SK-N-SH (cell line): ENCODE results near the gene CNST.

Source experiments
- EP300 ChIP-seq, 2 experiments: IDR thresholded peaks; 2 replicates each; pipeline versions ENCODE4 v1.4.0 to v1.6.1; 2012; ENCODE audit warnings: borderline replicate concordance in 1 of 2, low read depth in 1 of 2, low read length in 1 of 2
- FOXJ3 ChIP-seq: sonication (generic); formaldehyde crosslinking; IDR thresholded peaks from 2 replicates; pipeline ENCODE4 v1.5.1; 2020; ENCODE audit warnings: mild to moderate bottlenecking, missing genetic modification reagents
- MXI1 ChIP-seq: IDR thresholded peaks from 2 replicates; pipeline ENCODE4 v1.6.1; 2012; ENCODE audit warnings: mild to moderate bottlenecking, low read depth, low read length, improper control_type of control experiment
- POLR2AphosphoS5 ChIP-seq: IDR thresholded peaks from 2 replicates; pipeline ENCODE4 v1.6.1; 2012; ENCODE audit warnings: low read depth, low read length
- YY1 ChIP-seq: IDR thresholded peaks from 2 replicates; pipeline ENCODE4 v1.4.0; 2012; ENCODE audit warnings: low read depth, mild to moderate bottlenecking
- TF ChIP-seq, protein P1 (sequence below): fragments of 200-600 bp; sonication (generic); IDR thresholded peaks from 2 replicates; pipeline ENCODE4 v1.6.1; 2017; ENCODE audit warnings: antibody characterized with exemption, mild to moderate bottlenecking, moderate library complexity
- TF ChIP-seq, protein P2 (sequence below): IDR thresholded peaks from 2 replicates; pipeline ENCODE4 v1.4.0; 2012; ENCODE audit warnings: low read depth
- TF ChIP-seq, protein P3 (sequence below): IDR thresholded peaks from 2 replicates; pipeline ENCODE4; 2012

DNA sequence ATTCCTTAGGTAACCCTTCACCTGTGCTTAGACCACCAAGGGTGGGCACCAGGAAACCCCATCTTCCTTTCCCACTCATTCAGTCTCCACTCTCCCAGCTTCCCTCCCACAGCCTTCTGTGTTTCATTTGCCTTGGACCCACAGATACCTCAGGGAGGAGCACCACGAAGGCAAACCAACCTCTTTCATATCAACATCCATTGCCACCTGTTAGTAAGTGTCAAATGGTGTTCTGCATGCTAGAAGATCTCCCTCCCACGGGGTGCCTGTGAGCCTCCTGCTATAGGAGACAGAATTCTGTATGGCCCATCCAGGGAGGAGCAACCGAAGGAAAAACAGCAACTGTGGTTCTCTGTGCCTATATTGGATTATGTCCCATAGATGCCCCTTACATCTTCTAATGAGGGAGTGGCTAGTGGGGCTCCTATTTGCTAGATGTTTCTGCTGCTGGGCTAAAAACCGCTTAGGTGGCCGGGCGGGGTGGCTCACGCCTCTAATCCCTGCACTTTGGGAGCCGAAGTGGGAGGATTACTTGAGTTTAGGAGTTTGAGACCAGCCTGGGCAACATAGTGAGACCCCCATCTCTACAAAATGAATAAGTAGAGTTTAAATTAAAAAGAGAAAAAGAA lies 132.3 kb downstream of the CNST start:
- TF ChIP-seq, protein P1, sequence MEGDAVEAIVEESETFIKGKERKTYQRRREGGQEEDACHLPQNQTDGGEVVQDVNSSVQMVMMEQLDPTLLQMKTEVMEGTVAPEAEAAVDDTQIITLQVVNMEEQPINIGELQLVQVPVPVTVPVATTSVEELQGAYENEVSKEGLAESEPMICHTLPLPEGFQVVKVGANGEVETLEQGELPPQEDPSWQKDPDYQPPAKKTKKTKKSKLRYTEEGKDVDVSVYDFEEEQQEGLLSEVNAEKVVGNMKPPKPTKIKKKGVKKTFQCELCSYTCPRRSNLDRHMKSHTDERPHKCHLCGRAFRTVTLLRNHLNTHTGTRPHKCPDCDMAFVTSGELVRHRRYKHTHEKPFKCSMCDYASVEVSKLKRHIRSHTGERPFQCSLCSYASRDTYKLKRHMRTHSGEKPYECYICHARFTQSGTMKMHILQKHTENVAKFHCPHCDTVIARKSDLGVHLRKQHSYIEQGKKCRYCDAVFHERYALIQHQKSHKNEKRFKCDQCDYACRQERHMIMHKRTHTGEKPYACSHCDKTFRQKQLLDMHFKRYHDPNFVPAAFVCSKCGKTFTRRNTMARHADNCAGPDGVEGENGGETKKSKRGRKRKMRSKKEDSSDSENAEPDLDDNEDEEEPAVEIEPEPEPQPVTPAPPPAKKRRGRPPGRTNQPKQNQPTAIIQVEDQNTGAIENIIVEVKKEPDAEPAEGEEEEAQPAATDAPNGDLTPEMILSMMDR, result no peak
- TF ChIP-seq YY1 (no peak), POLR2AphosphoS5 (no peak), FOXJ3 (no peak), EP300 (IDR thresholded peaks at IDR 0.05; ENCODE audit: borderline replicate concordance in 1 of 2, low read depth in 1 of 2, low read length in 1 of 2) (no peak), MXI1 (no peak)
- TF ChIP-seq, protein P2, sequence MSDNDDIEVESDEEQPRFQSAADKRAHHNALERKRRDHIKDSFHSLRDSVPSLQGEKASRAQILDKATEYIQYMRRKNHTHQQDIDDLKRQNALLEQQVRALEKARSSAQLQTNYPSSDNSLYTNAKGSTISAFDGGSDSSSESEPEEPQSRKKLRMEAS, result no peak
- TF ChIP-seq, protein P3, sequence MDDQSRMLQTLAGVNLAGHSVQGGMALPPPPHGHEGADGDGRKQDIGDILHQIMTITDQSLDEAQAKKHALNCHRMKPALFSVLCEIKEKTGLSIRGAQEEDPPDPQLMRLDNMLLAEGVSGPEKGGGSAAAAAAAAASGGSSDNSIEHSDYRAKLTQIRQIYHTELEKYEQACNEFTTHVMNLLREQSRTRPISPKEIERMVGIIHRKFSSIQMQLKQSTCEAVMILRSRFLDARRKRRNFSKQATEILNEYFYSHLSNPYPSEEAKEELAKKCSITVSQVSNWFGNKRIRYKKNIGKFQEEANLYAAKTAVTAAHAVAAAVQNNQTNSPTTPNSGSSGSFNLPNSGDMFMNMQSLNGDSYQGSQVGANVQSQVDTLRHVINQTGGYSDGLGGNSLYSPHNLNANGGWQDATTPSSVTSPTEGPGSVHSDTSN, result no peak
